ENCODE results near the gene ETFA.

ETFA gene

GRCh38 chr15:76346669-76347481 lies 35.6 kb upstream of the ETFA start:
- no peak overlapping the region for H3K27ac ChIP-seq (ENCODE audit: insufficient read depth, low read depth, low read length, poor library complexity, severe bottlenecking)
- H3K27me3 ChIP-seq (ENCODE audit: control insufficient read depth, insufficient read depth, low read length, poor library complexity, severe bottlenecking) = peaks cover 93% of the 10 kb centered on the region

GRCh38 chr15:76345880-76346668 lies 34.8 kb upstream of the ETFA start:
- WGBS, 2 experiments = 0 to 1% methylated on average over 65 of the region's 65 CpGs
- Histone ChIP-seq H3K27ac (ENCODE audit: insufficient read depth, low read depth, low read length, poor library complexity, severe bottlenecking) (no peak overlapping the region), H3K4me3 (ENCODE audit: insufficient read depth, low read depth, low read length) (peak overlapping the region; percentile 34), H3K9me3 (ENCODE audit: control insufficient read depth, low read length) (no peaks in the 10 kb centered on the region), H3K27me3 (ENCODE audit: control insufficient read depth, insufficient read depth, low read length, poor library complexity, severe bottlenecking) (peaks cover 100% of the 10 kb centered on the region), H3K36me3 (ENCODE audit: control insufficient read depth, insufficient read depth, low read length) (no peaks in the 10 kb centered on the region), H3K4me1 (ENCODE audit: control insufficient read depth, insufficient read depth, low read length) (peaks cover 7% of the 10 kb centered on the region)

More at GRCh38 chr15:76346669-76347481, 35.6 kb upstream of the ETFA start:
- Histone ChIP-seq H3K4me1 (ENCODE audit: control insufficient read depth, insufficient read depth, low read length) (peaks cover 3% of the 10 kb centered on the region), H3K36me3 (ENCODE audit: control insufficient read depth, insufficient read depth, low read length) (no peaks in the 10 kb centered on the region), H3K9me3 (ENCODE audit: control insufficient read depth, low read length) (no peaks in the 10 kb centered on the region), H3K4me3 (ENCODE audit: insufficient read depth, low read depth, low read length) (peak overlapping the region; percentile 34)
- WGBS, 2 experiments = 0% methylated on average over 69 to 74 of the region's 74 CpGs

GRCh38 chr15:76345583-76345879 lies 34.3 kb upstream of the ETFA start:
- Histone ChIP-seq H3K4me3 (ENCODE audit: insufficient read depth, low read depth, low read length) (no peak overlapping the region), H3K27me3 (ENCODE audit: control insufficient read depth, insufficient read depth, low read length, poor library complexity, severe bottlenecking) (peaks cover 100% of the 10 kb centered on the region), H3K4me1 (ENCODE audit: control insufficient read depth, insufficient read depth, low read length) (peaks cover 11% of the 10 kb centered on the region), H3K27ac (ENCODE audit: insufficient read depth, low read depth, low read length, poor library complexity, severe bottlenecking) (no peak overlapping the region), H3K36me3 (ENCODE audit: control insufficient read depth, insufficient read depth, low read length) (no peaks in the 10 kb centered on the region), H3K9me3 (ENCODE audit: control insufficient read depth, low read length) (no peaks in the 10 kb centered on the region)
- WGBS, 2 experiments = 0 to 1% methylated on average over 7 of the region's 7 CpGs

GRCh38 chr15:76344893-76345582 lies 33.8 kb upstream of the ETFA start:
- Histone ChIP-seq H3K4me1 (ENCODE audit: control insufficient read depth, insufficient read depth, low read length) (peaks cover 14% of the 10 kb centered on the region), H3K27me3 (ENCODE audit: control insufficient read depth, insufficient read depth, low read length, poor library complexity, severe bottlenecking) (peaks cover 100% of the 10 kb centered on the region), H3K4me3 (ENCODE audit: insufficient read depth, low read depth, low read length) (no peak overlapping the region), H3K36me3 (ENCODE audit: control insufficient read depth, insufficient read depth, low read length) (no peaks in the 10 kb centered on the region), H3K27ac (ENCODE audit: insufficient read depth, low read depth, low read length, poor library complexity, severe bottlenecking) (no peak overlapping the region), H3K9me3 (ENCODE audit: control insufficient read depth, low read length) (no peaks in the 10 kb centered on the region)
- whole genome bisulfite sequencing, 2 experiments = 9 to 22% methylated on average over 3 of the region's 3 CpGs

- Histone ChIP-seq H3K27me3 (ENCODE audit: control insufficient read depth, insufficient read depth, low read length, poor library complexity, severe bottlenecking) (peaks cover 100% of the 10 kb centered on the region), H3K36me3 (ENCODE audit: control insufficient read depth, insufficient read depth, low read length) (no peaks in the 10 kb centered on the region), H3K9me3 (ENCODE audit: control insufficient read depth, low read length) (no peaks in the 10 kb centered on the region), H3K4me3 (ENCODE audit: insufficient read depth, low read depth, low read length) (no peak overlapping the region), H3K4me1 (ENCODE audit: control insufficient read depth, insufficient read depth, low read length) (peaks cover 20% of the 10 kb centered on the region), H3K27ac (ENCODE audit: insufficient read depth, low read depth, low read length, poor library complexity, severe bottlenecking) (no peak overlapping the region)
- 6% methylated on average over 16 of the region's 16 CpGs for WGBS, 2 experiments
Observed at GRCh38 chr15:76343313-76343996, 32.2 kb upstream of the ETFA start.

- Histone ChIP-seq H3K9me3 (ENCODE audit: control insufficient read depth, low read length) (no peaks in the 10 kb centered on the region), H3K4me3 (ENCODE audit: insufficient read depth, low read depth, low read length) (no peak overlapping the region), H3K4me1 (ENCODE audit: control insufficient read depth, insufficient read depth, low read length) (peaks cover 20% of the 10 kb centered on the region), H3K27ac (ENCODE audit: insufficient read depth, low read depth, low read length, poor library complexity, severe bottlenecking) (no peak overlapping the region), H3K36me3 (ENCODE audit: control insufficient read depth, insufficient read depth, low read length) (no peaks in the 10 kb centered on the region), H3K27me3 (ENCODE audit: control insufficient read depth, insufficient read depth, low read length, poor library complexity, severe bottlenecking) (peaks cover 100% of the 10 kb centered on the region)
- WGBS, 2 experiments = 3% methylated on average over 87 of the region's 87 CpGs
Observed at GRCh38 chr15:76342382-76343201, 31.3 kb upstream of the ETFA start.

- 2 to 3% methylated on average over 20 of the region's 20 CpGs for WGBS, 2 experiments
- H3K4me1 ChIP-seq (ENCODE audit: control insufficient read depth, insufficient read depth, low read length) = peaks cover 23% of the 10 kb centered on the region
- no peak overlapping the region for H3K27ac ChIP-seq (ENCODE audit: insufficient read depth, low read depth, low read length, poor library complexity, severe bottlenecking)
- no peaks in the 10 kb centered on the region for H3K9me3 ChIP-seq (ENCODE audit: control insufficient read depth, low read length)
- H3K36me3 ChIP-seq (ENCODE audit: control insufficient read depth, insufficient read depth, low read length) = no peaks in the 10 kb centered on the region
- no peak overlapping the region for H3K4me3 ChIP-seq (ENCODE audit: insufficient read depth, low read depth, low read length)
- H3K27me3 ChIP-seq (ENCODE audit: control insufficient read depth, insufficient read depth, low read length, poor library complexity, severe bottlenecking) = peaks cover 100% of the 10 kb centered on the region
Observed at GRCh38 chr15:76342058-76342381, 30.8 kb upstream of the ETFA start.

- WGBS, 2 experiments = 1% methylated on average over 42 of the region's 42 CpGs
- Histone ChIP-seq H3K27ac (ENCODE audit: insufficient read depth, low read depth, low read length, poor library complexity, severe bottlenecking) (no peak overlapping the region), H3K4me1 (ENCODE audit: control insufficient read depth, insufficient read depth, low read length) (peaks cover 25% of the 10 kb centered on the region), H3K36me3 (ENCODE audit: control insufficient read depth, insufficient read depth, low read length) (no peaks in the 10 kb centered on the region), H3K4me3 (ENCODE audit: insufficient read depth, low read depth, low read length) (peak overlapping the region; percentile 2), H3K27me3 (ENCODE audit: control insufficient read depth, insufficient read depth, low read length, poor library complexity, severe bottlenecking) (peaks cover 100% of the 10 kb centered on the region), H3K9me3 (ENCODE audit: control insufficient read depth, low read length) (no peaks in the 10 kb centered on the region)
Observed at GRCh38 chr15:76341366-76342057, 30.2 kb upstream of the ETFA start.

GRCh38 chr15:76340803-76341365 lies 29.6 kb upstream of the ETFA start:
- H3K27me3 ChIP-seq (ENCODE audit: control insufficient read depth, insufficient read depth, low read length, poor library complexity, severe bottlenecking) = peaks cover 100% of the 10 kb centered on the region
- no peaks in the 10 kb centered on the region for H3K36me3 ChIP-seq (ENCODE audit: control insufficient read depth, insufficient read depth, low read length)
- WGBS, 2 experiments = 1% methylated on average over 35 of the region's 35 CpGs
- H3K4me3 ChIP-seq (ENCODE audit: insufficient read depth, low read depth, low read length) = no peak overlapping the region
- H3K4me1 ChIP-seq (ENCODE audit: control insufficient read depth, insufficient read depth, low read length) = peaks cover 26% of the 10 kb centered on the region
- H3K27ac ChIP-seq (ENCODE audit: insufficient read depth, low read depth, low read length, poor library complexity, severe bottlenecking) = no peak overlapping the region
- H3K9me3 ChIP-seq (ENCODE audit: control insufficient read depth, low read length) = no peaks in the 10 kb centered on the region

Data from ectodermal cell (in vitro differentiated cells).